Measurements from ENCODE around the gene BHLHA15. TPM values are rescaled to one million over a fixed set of nuclear protein-coding genes. Genes with fewer than 3 reads are reported as not detected.
"Not testable (repeated sequence)": the region's sequence is repeated elsewhere in the genome, so short reads cannot be mapped to it uniquely, and the experiment has no call there.

Gene BHLHA15
- total RNA-seq, 4 donors from 2014 or later: not detected

DNA sequence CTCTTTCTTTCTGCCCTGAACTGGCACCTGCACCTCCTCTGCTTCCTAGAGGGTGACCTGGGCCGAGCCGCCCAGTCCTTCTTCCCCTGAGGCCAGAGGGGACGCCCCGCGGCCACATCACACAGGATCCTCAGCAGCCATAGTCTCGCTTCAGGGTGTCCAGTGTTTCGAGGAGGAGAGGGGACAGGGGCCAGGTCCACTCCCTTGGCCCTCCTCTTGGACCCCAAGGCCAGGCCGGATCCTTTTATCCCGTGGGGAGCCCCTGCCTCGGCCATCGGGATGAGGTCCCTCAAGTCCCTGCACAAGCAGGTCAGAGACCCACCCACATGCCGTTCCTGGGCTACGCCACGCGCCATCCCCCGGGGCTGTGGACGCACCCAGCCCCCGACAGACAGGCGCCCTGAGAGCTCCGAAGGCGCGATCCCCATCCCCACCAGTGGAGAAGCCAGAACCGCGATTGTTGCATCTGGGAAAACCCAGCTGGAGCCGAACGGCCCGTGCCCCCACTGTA is 3.6 kb downstream of the BHLHA15 start:
- Histone ChIP-seq H3K36me3 (peaks cover 0 to 34% (median 26%) of the 10 kb centered on the region in 4 donors), H3K27ac (replicated peaks in 1 of 4) (no peak overlapping the region), H3K4me1 (peaks cover 4 to 19% (median 17%) of the 10 kb centered on the region in 4 donors), H3K9me3 (no peaks in the 10 kb centered on the region), H3K4me3 (no peak overlapping the region), H3K27me3 (peaks cover 0 to 26% (median 6%) of the 10 kb centered on the region in 4 donors)
- no peak for DNase-seq (ENCODE audit: extremely low spot score)
- TF ChIP-seq, protein P1, sequence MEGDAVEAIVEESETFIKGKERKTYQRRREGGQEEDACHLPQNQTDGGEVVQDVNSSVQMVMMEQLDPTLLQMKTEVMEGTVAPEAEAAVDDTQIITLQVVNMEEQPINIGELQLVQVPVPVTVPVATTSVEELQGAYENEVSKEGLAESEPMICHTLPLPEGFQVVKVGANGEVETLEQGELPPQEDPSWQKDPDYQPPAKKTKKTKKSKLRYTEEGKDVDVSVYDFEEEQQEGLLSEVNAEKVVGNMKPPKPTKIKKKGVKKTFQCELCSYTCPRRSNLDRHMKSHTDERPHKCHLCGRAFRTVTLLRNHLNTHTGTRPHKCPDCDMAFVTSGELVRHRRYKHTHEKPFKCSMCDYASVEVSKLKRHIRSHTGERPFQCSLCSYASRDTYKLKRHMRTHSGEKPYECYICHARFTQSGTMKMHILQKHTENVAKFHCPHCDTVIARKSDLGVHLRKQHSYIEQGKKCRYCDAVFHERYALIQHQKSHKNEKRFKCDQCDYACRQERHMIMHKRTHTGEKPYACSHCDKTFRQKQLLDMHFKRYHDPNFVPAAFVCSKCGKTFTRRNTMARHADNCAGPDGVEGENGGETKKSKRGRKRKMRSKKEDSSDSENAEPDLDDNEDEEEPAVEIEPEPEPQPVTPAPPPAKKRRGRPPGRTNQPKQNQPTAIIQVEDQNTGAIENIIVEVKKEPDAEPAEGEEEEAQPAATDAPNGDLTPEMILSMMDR (IDR thresholded peaks at IDR 0.05): no peak
- TF ChIP-seq EP300 (IDR thresholded peaks at IDR 0.05): no peak
- TF ChIP-seq POLR2A (IDR thresholded peaks at IDR 0.05; ENCODE audit: low read depth): no peak
- TF ChIP-seq POLR2AphosphoS5 (IDR thresholded peaks at IDR 0.05): no peak
- intact Hi-C loops (cut with DNase I): no loop called here
- WGBS: 95% methylated on average over 24 of the region's 27 CpGs

GRCh38 chr7:98215561-98216495 is 4.6 kb downstream of the BHLHA15 start:
- 89% methylated on average over 31 of the region's 32 CpGs for WGBS
- H3K9me3 ChIP-seq: no peaks in the 10 kb centered on the region
- H3K27ac ChIP-seq (replicated peaks in 1 of 4): no peak overlapping the region
- intact Hi-C loops (cut with DNase I): no loop called here
- no peak for DNase-seq (ENCODE audit: extremely low spot score)
- TF ChIP-seq, protein P1 (IDR thresholded peaks at IDR 0.05): no peak
- TF ChIP-seq EP300 (IDR thresholded peaks at IDR 0.05) (no peak), POLR2A (IDR thresholded peaks at IDR 0.05; ENCODE audit: low read depth) (no peak), POLR2AphosphoS5 (IDR thresholded peaks at IDR 0.05) (no peak)
- H3K36me3 ChIP-seq: peaks cover 0 to 43% (median 33%) of the 10 kb centered on the region in 4 donors
- H3K4me1 ChIP-seq: peaks cover 0 to 13% (median 10%) of the 10 kb centered on the region in 4 donors
- no peak overlapping the region for H3K4me3 ChIP-seq
- H3K27me3 ChIP-seq: peaks cover 0 to 19% (median 4%) of the 10 kb centered on the region in 4 donors

GRCh38 chr7:98216941-98217622 is 5.8 kb downstream of the BHLHA15 start:
- no peak for DNase-seq (ENCODE audit: extremely low spot score)
- H3K4me3 ChIP-seq: no peak overlapping the region
- H3K36me3 ChIP-seq: peaks cover 5 to 56% (median 46%) of the 10 kb centered on the region in 4 donors
- no peaks in the 10 kb centered on the region for H3K9me3 ChIP-seq
- no peak for TF ChIP-seq POLR2AphosphoS5 (IDR thresholded peaks at IDR 0.05)
- no peak for TF ChIP-seq EP300 (IDR thresholded peaks at IDR 0.05)
- no peak for TF ChIP-seq POLR2A (IDR thresholded peaks at IDR 0.05; ENCODE audit: low read depth)
- TF ChIP-seq, protein P1 (IDR thresholded peaks at IDR 0.05): no peak
- peaks cover 0 to 4% (median under 1%) of the 10 kb centered on the region in 4 donors for H3K4me1 ChIP-seq
- 93% methylated on average over 5 of the region's 24 CpGs for WGBS
- peaks cover 0 to 7% (median 0%) of the 10 kb centered on the region in 4 donors for H3K27me3 ChIP-seq
- intact Hi-C loops (cut with DNase I): no loop called here
- H3K27ac ChIP-seq (replicated peaks in 1 of 4): no peak overlapping the region

- peaks cover 0 to 4% (median 0%) of the 10 kb centered on the region in 4 donors for H3K4me1 ChIP-seq
- H3K4me3 ChIP-seq: no peak overlapping the region
- no peaks in the 10 kb centered on the region for H3K27me3 ChIP-seq
- intact Hi-C loops (cut with DNase I): no loop called here
- H3K36me3 ChIP-seq: peaks cover 8 to 64% (median 54%) of the 10 kb centered on the region in 4 donors
- H3K9me3 ChIP-seq: no peaks in the 10 kb centered on the region
- TF ChIP-seq, protein P1 (IDR thresholded peaks at IDR 0.05): no peak
- 87% methylated on average over 36 of the region's 41 CpGs for WGBS
- no peak overlapping the region for H3K27ac ChIP-seq (replicated peaks in 1 of 4)
- no peak for DNase-seq (ENCODE audit: extremely low spot score)
Observed at GRCh38 chr7:98217623-98218582, 6.7 kb downstream of the BHLHA15 start.

DNA sequence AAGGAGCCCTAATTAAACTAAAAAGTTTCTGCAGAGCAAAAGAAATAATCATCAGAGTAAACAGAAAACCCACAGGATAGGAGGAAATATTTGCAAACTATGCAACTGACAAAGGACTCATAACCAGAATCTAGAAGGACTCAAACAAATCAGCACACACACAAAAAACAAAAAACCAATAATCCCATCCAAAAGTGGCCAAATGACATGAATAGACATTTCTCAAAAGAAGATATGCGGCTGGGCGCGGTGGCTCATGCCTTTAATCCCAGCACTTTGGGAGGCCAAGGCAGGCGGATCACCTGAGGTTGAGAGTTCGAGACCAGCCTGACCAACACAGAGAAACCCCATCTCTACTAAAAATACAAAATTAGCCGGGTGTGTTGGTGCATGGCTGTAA is 8.1 kb downstream of the BHLHA15 start:
- intact Hi-C loops (cut with DNase I); H3K4me3 ChIP-seq; H3K27me3 ChIP-seq; DNase-seq (ENCODE audit: extremely low spot score); H3K4me1 ChIP-seq; H3K9me3 ChIP-seq; H3K27ac ChIP-seq (replicated peaks in 1 of 4): not testable (repeated sequence)
- WGBS: 97% methylated on average over 6 of the region's 6 CpGs
- H3K36me3 ChIP-seq: peaks cover 8 to 79% (median 67%) of the 10 kb centered on the region in 4 donors
